ENCODE results near the gene SCN5A.

Gene SCN5A

GRCh38 chr3:38598791-38599190 lies 50.7 kb downstream of the SCN5A start:
- no peak overlapping the region for H2BK120ac ChIP-seq (ENCODE audit: low read depth, low read length)
- H3K4me1 ChIP-seq (ENCODE audit: control insufficient read depth, insufficient read depth, low read depth, low read length): no peaks in the 10 kb centered on the region
- H3K79me1 ChIP-seq (replicated peaks; ENCODE audit: low read length, poor library complexity, severe bottlenecking): no peaks in the 10 kb centered on the region
- no peak overlapping the region for H3K18ac ChIP-seq (ENCODE audit: low read depth in 1 of 2, low read length in 2 of 2)
- no peak overlapping the region for H3K14ac ChIP-seq (ENCODE audit: low read length in 2 of 2)
- H4K8ac ChIP-seq (ENCODE audit: low read length): no peak overlapping the region
- H3K36me3 ChIP-seq (ENCODE audit: control insufficient read depth in 1 of 2, insufficient read depth in 2 of 2, low read depth in 1 of 2, low read length in 2 of 2): no peaks in the 10 kb centered on the region
- no peak overlapping the region for H2BK5ac ChIP-seq (ENCODE audit: low read depth, low read length, poor library complexity, severe bottlenecking)
- H4K91ac ChIP-seq (ENCODE audit: low read length): no peak overlapping the region
- peaks cover 0 to 11% of the 10 kb centered on the region in 2 experiments for H3K27me3 ChIP-seq (ENCODE audit: control insufficient read depth in 1 of 2, insufficient read depth in 1 of 2, low read length in 2 of 2)
- H2AK5ac ChIP-seq (ENCODE audit: low read length, severe bottlenecking): no peak overlapping the region
- peaks cover 6% of the 10 kb centered on the region for H3K9me3 ChIP-seq (ENCODE audit: control insufficient read depth, low read length)
- H3K4me3 ChIP-seq (ENCODE audit: insufficient read depth in 1 of 2, low read depth in 1 of 2, low read length in 2 of 2): no peak overlapping the region
- no peak overlapping the region for H2AFZ ChIP-seq (ENCODE audit: low read depth, low read length)
- no peak overlapping the region for H2BK15ac ChIP-seq (ENCODE audit: low read depth, poor library complexity, severe bottlenecking)
- no peak overlapping the region for H3K27ac ChIP-seq (ENCODE audit: low read length, poor library complexity, severe bottlenecking)
- peak overlapping the region in 1 of 2 experiments; percentile 9 for H3K23ac ChIP-seq (ENCODE audit: low read length in 2 of 2)
- WGBS: 85% methylated on average over 12 of the region's 13 CpGs
- no peak overlapping the region for H2BK12ac ChIP-seq (ENCODE audit: low read length in 2 of 2)
- no peak overlapping the region for H3K9ac ChIP-seq (ENCODE audit: low read length)
- no peak overlapping the region for H3K4ac ChIP-seq (ENCODE audit: low read depth in 1 of 2, low read length in 2 of 2)
- no peak for DNase-seq
- H3K4me2 ChIP-seq (ENCODE audit: low read length, poor library complexity, severe bottlenecking): no peak overlapping the region

GRCh38 chr3:38597502-38598060 lies 51.9 kb downstream of the SCN5A start:
- WGBS: 84% methylated on average over 12 of the region's 12 CpGs
- no peaks in the 10 kb centered on the region for H3K36me3 ChIP-seq (ENCODE audit: control insufficient read depth in 1 of 2, insufficient read depth in 2 of 2, low read depth in 1 of 2, low read length in 2 of 2)

GRCh38 chr3:38595393-38595792 lies 54.1 kb downstream of the SCN5A start:
- 75% methylated on average over 5 of the region's 6 CpGs for WGBS
- H3K4ac ChIP-seq (ENCODE audit: low read depth in 1 of 2, low read length in 2 of 2): no peak overlapping the region
- no peak overlapping the region for H2BK12ac ChIP-seq (ENCODE audit: low read length in 2 of 2)
- peaks cover 0 to 6% of the 10 kb centered on the region in 2 experiments for H3K27me3 ChIP-seq (ENCODE audit: control insufficient read depth in 1 of 2, insufficient read depth in 1 of 2, low read length in 2 of 2)
- no peak overlapping the region for H3K14ac ChIP-seq (ENCODE audit: low read length in 2 of 2)
- no peak overlapping the region for H2BK15ac ChIP-seq (ENCODE audit: low read depth, poor library complexity, severe bottlenecking)
- DNase-seq: no peak
- H2BK5ac ChIP-seq (ENCODE audit: low read depth, low read length, poor library complexity, severe bottlenecking): no peak overlapping the region
- H2AFZ ChIP-seq (ENCODE audit: low read depth, low read length): no peak overlapping the region
- no peak overlapping the region for H4K8ac ChIP-seq (ENCODE audit: low read length)
- H3K27ac ChIP-seq (ENCODE audit: low read length, poor library complexity, severe bottlenecking): no peak overlapping the region
- no peak overlapping the region for H2AK5ac ChIP-seq (ENCODE audit: low read length, severe bottlenecking)
- H3K36me3 ChIP-seq (ENCODE audit: control insufficient read depth in 1 of 2, insufficient read depth in 2 of 2, low read depth in 1 of 2, low read length in 2 of 2): no peaks in the 10 kb centered on the region
- no peak overlapping the region for H3K23ac ChIP-seq (ENCODE audit: low read length in 2 of 2)
- H3K9me3 ChIP-seq (ENCODE audit: control insufficient read depth, low read length): peaks cover under 1% of the 10 kb centered on the region
- no peak overlapping the region for H3K18ac ChIP-seq (ENCODE audit: low read depth in 1 of 2, low read length in 2 of 2)
- no peak overlapping the region for H3K9ac ChIP-seq (ENCODE audit: low read length)
- no peaks in the 10 kb centered on the region for H3K79me1 ChIP-seq (replicated peaks; ENCODE audit: low read length, poor library complexity, severe bottlenecking)
- H3K4me1 ChIP-seq (ENCODE audit: control insufficient read depth, insufficient read depth, low read depth, low read length): no peaks in the 10 kb centered on the region
- H4K91ac ChIP-seq (ENCODE audit: low read length): no peak overlapping the region
- no peak overlapping the region for H3K4me2 ChIP-seq (ENCODE audit: low read length, poor library complexity, severe bottlenecking)
- H3K4me3 ChIP-seq (ENCODE audit: insufficient read depth in 1 of 2, low read depth in 1 of 2, low read length in 2 of 2): no peak overlapping the region
- H2BK120ac ChIP-seq (ENCODE audit: low read depth, low read length): no peak overlapping the region

More at GRCh38 chr3:38597502-38598060, 51.9 kb downstream of the SCN5A start:
- no peak overlapping the region for H2BK12ac ChIP-seq (ENCODE audit: low read length in 2 of 2)
- no peak for DNase-seq
- no peak overlapping the region for H2AK5ac ChIP-seq (ENCODE audit: low read length, severe bottlenecking)
- H2AFZ ChIP-seq (ENCODE audit: low read depth, low read length): no peak overlapping the region
- no peak overlapping the region for H4K91ac ChIP-seq (ENCODE audit: low read length)
- no peak overlapping the region for H3K4me2 ChIP-seq (ENCODE audit: low read length, poor library complexity, severe bottlenecking)
- H3K4ac ChIP-seq (ENCODE audit: low read depth in 1 of 2, low read length in 2 of 2): no peak overlapping the region
- no peaks in the 10 kb centered on the region for H3K79me1 ChIP-seq (replicated peaks; ENCODE audit: low read length, poor library complexity, severe bottlenecking)
- peak overlapping the region in 1 of 2 experiments; percentile 55 for H3K14ac ChIP-seq (ENCODE audit: low read length in 2 of 2)
- no peak overlapping the region for H3K9ac ChIP-seq (ENCODE audit: low read length)
- no peak overlapping the region for H3K27ac ChIP-seq (ENCODE audit: low read length, poor library complexity, severe bottlenecking)
- H3K23ac ChIP-seq (ENCODE audit: low read length in 2 of 2): no peak overlapping the region
- H2BK5ac ChIP-seq (ENCODE audit: low read depth, low read length, poor library complexity, severe bottlenecking): no peak overlapping the region
- no peak overlapping the region for H2BK120ac ChIP-seq (ENCODE audit: low read depth, low read length)
- H3K4me1 ChIP-seq (ENCODE audit: control insufficient read depth, insufficient read depth, low read depth, low read length): no peaks in the 10 kb centered on the region
- H2BK15ac ChIP-seq (ENCODE audit: low read depth, poor library complexity, severe bottlenecking): no peak overlapping the region
- H3K9me3 ChIP-seq (ENCODE audit: control insufficient read depth, low read length): peaks cover 6% of the 10 kb centered on the region
- H4K8ac ChIP-seq (ENCODE audit: low read length): no peak overlapping the region
- H3K4me3 ChIP-seq (ENCODE audit: insufficient read depth in 1 of 2, low read depth in 1 of 2, low read length in 2 of 2): no peak overlapping the region
- no peak overlapping the region for H3K18ac ChIP-seq (ENCODE audit: low read depth in 1 of 2, low read length in 2 of 2)
- H3K27me3 ChIP-seq (ENCODE audit: control insufficient read depth in 1 of 2, insufficient read depth in 1 of 2, low read length in 2 of 2): peaks cover 0 to 11% of the 10 kb centered on the region in 2 experiments

GRCh38 chr3:38590521-38590920 lies 59.0 kb downstream of the SCN5A start:
- Histone ChIP-seq H3K79me1 (replicated peaks; ENCODE audit: low read length, poor library complexity, severe bottlenecking) (no peaks in the 10 kb centered on the region), H3K27me3 (ENCODE audit: control insufficient read depth in 1 of 2, insufficient read depth in 1 of 2, low read length in 2 of 2) (peaks cover 0 to 21% of the 10 kb centered on the region in 2 experiments), H3K23ac (ENCODE audit: low read length in 2 of 2) (no peak overlapping the region), H3K9ac (ENCODE audit: low read length) (no peak overlapping the region), H2AFZ (ENCODE audit: low read depth, low read length) (no peak overlapping the region), H3K27ac (ENCODE audit: low read length, poor library complexity, severe bottlenecking) (no peak overlapping the region), H2AK5ac (ENCODE audit: low read length, severe bottlenecking) (no peak overlapping the region), H3K36me3 (ENCODE audit: control insufficient read depth in 1 of 2, insufficient read depth in 2 of 2, low read depth in 1 of 2, low read length in 2 of 2) (no peaks in the 10 kb centered on the region), H2BK120ac (ENCODE audit: low read depth, low read length) (no peak overlapping the region), H4K91ac (ENCODE audit: low read length) (no peak overlapping the region), H3K4me2 (ENCODE audit: low read length, poor library complexity, severe bottlenecking) (no peak overlapping the region), H4K8ac (ENCODE audit: low read length) (no peak overlapping the region), H3K14ac (ENCODE audit: low read length in 2 of 2) (no peak overlapping the region), H3K4me1 (ENCODE audit: control insufficient read depth, insufficient read depth, low read depth, low read length) (no peaks in the 10 kb centered on the region), H3K4me3 (ENCODE audit: insufficient read depth in 1 of 2, low read depth in 1 of 2, low read length in 2 of 2) (no peak overlapping the region), H3K9me3 (ENCODE audit: control insufficient read depth, low read length) (no peaks in the 10 kb centered on the region), H3K4ac (ENCODE audit: low read depth in 1 of 2, low read length in 2 of 2) (no peak overlapping the region), H2BK15ac (ENCODE audit: low read depth, poor library complexity, severe bottlenecking) (no peak overlapping the region), H2BK5ac (ENCODE audit: low read depth, low read length, poor library complexity, severe bottlenecking) (no peak overlapping the region), H2BK12ac (ENCODE audit: low read length in 2 of 2) (no peak overlapping the region), H3K18ac (ENCODE audit: low read depth in 1 of 2, low read length in 2 of 2) (no peak overlapping the region)
- no peak for DNase-seq
- 64% methylated on average over 2 of the region's 2 CpGs for WGBS
